HTERT RPE-1 (cell line): ENCODE measurements around the gene NDUFAF8.

Source experiments
- in situ Hi-C: fragments of 300-500 bp; cut with MboI; formaldehyde crosslinking; loops from 4 replicates; pipeline ENCODE4 v1.14.3; 2020; ENCODE audit warnings: low sequenced_read_pairs

NDUFAF8 gene

GRCh38 chr17:81238815-81239713 lies at the start of gene NDUFAF8, which contains the start of gene TEPSIN:
Gene NDUFAF8 (plus strand): TSS chr17:81239318. CDS start chr17:81239364, 46 bp downstream.
Gene TEPSIN (minus strand): TSS chr17:81239055. CDS start chr17:81239033, 22 bp downstream.
- in situ Hi-C loops, result no loop called here

- in situ Hi-C loops, result no loop called here
Observed at GRCh38 chr17:81189670-81190530, 49.2 kb upstream of the NDUFAF8 start.

GRCh38 chr17:81190591-81190990 lies 48.5 kb upstream of the NDUFAF8 start:
- in situ Hi-C loops, result no loop called here

- in situ Hi-C loops, result no loop called here
Observed at GRCh38 chr17:81191116-81191515, 48.0 kb upstream of the NDUFAF8 start.

GRCh38 chr17:81191646-81192045 lies 47.5 kb upstream of the NDUFAF8 start:
- in situ Hi-C loops, result no loop called here

GRCh38 chr17:81192386-81193050 lies 46.6 kb upstream of the NDUFAF8 start:
- in situ Hi-C loops, result no loop called here

GRCh38 chr17:81193051-81193410 lies 46.1 kb upstream of the NDUFAF8 start:
- in situ Hi-C loops, result no loop called here

GRCh38 chr17:81193470-81194224 lies 45.5 kb upstream of the NDUFAF8 start:
- in situ Hi-C loops, result no loop called here

GRCh38 chr17:81194225-81194760 lies 44.8 kb upstream of the NDUFAF8 start:
- in situ Hi-C loops, result no loop called here

- in situ Hi-C loops, result no loop called here
Observed at GRCh38 chr17:81194941-81195901, 43.9 kb upstream of the NDUFAF8 start.

- in situ Hi-C loops, result no loop called here
Observed at GRCh38 chr17:81195941-81196495, 43.1 kb upstream of the NDUFAF8 start.

GRCh38 chr17:81196505-81197408 lies 42.4 kb upstream of the NDUFAF8 start:
- in situ Hi-C loops, result no loop called here

GRCh38 chr17:81197409-81197795 lies 41.7 kb upstream of the NDUFAF8 start:
- in situ Hi-C loops, result no loop called here

GRCh38 chr17:81197831-81198490 lies 41.2 kb upstream of the NDUFAF8 start:
- in situ Hi-C loops, result no loop called here

GRCh38 chr17:81198826-81199481 lies 40.2 kb upstream of the NDUFAF8 start:
- in situ Hi-C loops, result no loop called here

- in situ Hi-C loops, result no loop called here
Observed at GRCh38 chr17:81199482-81199830, 39.7 kb upstream of the NDUFAF8 start.

GRCh38 chr17:81200201-81200600 lies 38.9 kb upstream of the NDUFAF8 start:
- in situ Hi-C loops, result no loop called here
